Right lobe of liver (tissue), 6 donors: ENCODE data around the gene CTSO. TPM values are rescaled to one million over a fixed set of nuclear protein-coding genes. Genes with fewer than 3 reads are reported as not detected.

Experiments
- ATAC-seq, 4 donors: fragments of 200-7000 bp; cut with Tn5 transposase; one replicate each; pipeline ENCODE4 v1.9.1; 2020; ENCODE audit warnings: mild to moderate bottlenecking in 4 of 4, moderate library complexity in 4 of 4
- DNase-seq, 3 donors: peaks; one replicate each; pipeline ENCODE4 v3.0.0-alpha.2; 2020
- H3K27ac ChIP-seq, 3 donors: fragments of 200-600 bp; one replicate each; pipeline ENCODE4 v1.8.0; 2022
- H3K27me3 ChIP-seq, 2 donors: fragments of 200-600 bp; one replicate each; pipeline ENCODE4 v1.8.0; 2022
- H3K36me3 ChIP-seq, 4 donors: fragments of 200-600 bp; sonication (generic) in 1 of 4; one replicate each; pipeline versions ENCODE4 v1.5.1 to v1.8.0; 2017 to 2022; ENCODE audit warnings: control low read depth in 1 of 4
- H3K4me1 ChIP-seq, 4 donors: fragments of 200-600 bp; sonication (generic) in 1 of 4; one replicate each; pipeline versions ENCODE4 v1.5.1 to v1.8.0; 2017 to 2022; ENCODE audit warnings: control low read depth in 1 of 4
- H3K4me3 ChIP-seq, 3 donors: fragments of 200-600 bp; one replicate each; pipeline ENCODE4 v1.8.0; 2022
- H3K9me3 ChIP-seq, 4 donors: fragments of 200-600 bp; sonication (generic) in 1 of 4; one replicate each; pipeline versions ENCODE4 v1.5.1 to v1.8.0; 2017 to 2022; ENCODE audit warnings: control low read depth in 1 of 4
- POLR2A ChIP-seq: fragments of 450-650 bp; IDR thresholded peaks from one replicate; pipeline ENCODE4 v1.6.1; 2017; ENCODE audit warnings: antibody characterized with exemption, mild to moderate bottlenecking
- WGBS: methylation state at CpG from one replicate; pipeline ENCODE4 v1.1.6; 2018; ENCODE audit warnings: low coverage, low lambda C conversion rate; ENCODE audit not compliant: insufficient coverage; ENCODE audit errors: missing lambda C conversion rate; 5-methylcytosine and 5-hydroxymethylcytosine counted together
- intact Hi-C, 2 donors: fragments of 100-400 bp; cut with DNase I; formaldehyde crosslinking; loops; one replicate each; pipeline versions ENCODE4 v1.11.2 to v1.14.1; 2022
- total RNA-seq, 6 experiments: library from RNA; depleted of rRNA in 2 of 6; stranded (reverse); fragments of >200 nt in 2 of 6; fragmentation: NEBNext Ultra II Directional in 3 of 6; extraction: Animal tissue kit (Norgen Biotek cat#: 25700) in 3 of 6; gene quantifications; one replicate each; pipeline versions ENCODE4 v1.1.0 to v1.2.4, GENCODE V29; 2016 to 2023
- TF ChIP-seq, protein P1 (sequence below), 4 donors: fragments of 200-600 bp in 3 of 4; fragments of 450-650 bp in 1 of 4; IDR thresholded peaks; one replicate each; pipeline versions ENCODE4 v1.5.1 to v1.8.0; 2016 to 2022; ENCODE audit warnings: antibody characterized with exemption in 4 of 4, mild to moderate bottlenecking in 2 of 4
- donor health status: DM: no; HTN: yes; CAD: no.
- donor health status: DM: no; HTN: no; CAD: no.
- donor health status: DM: no; HTN: no; CAD: no.
- donor health status: DM: no; HTN: yes; CAD: no.
- donor health status: DM: no; HTN: yes; CAD: no.

CTSO gene
- total RNA-seq, 6 experiments from 2014 or later = 23.8 to 44.7 (median 26.1) TPM

DNA sequence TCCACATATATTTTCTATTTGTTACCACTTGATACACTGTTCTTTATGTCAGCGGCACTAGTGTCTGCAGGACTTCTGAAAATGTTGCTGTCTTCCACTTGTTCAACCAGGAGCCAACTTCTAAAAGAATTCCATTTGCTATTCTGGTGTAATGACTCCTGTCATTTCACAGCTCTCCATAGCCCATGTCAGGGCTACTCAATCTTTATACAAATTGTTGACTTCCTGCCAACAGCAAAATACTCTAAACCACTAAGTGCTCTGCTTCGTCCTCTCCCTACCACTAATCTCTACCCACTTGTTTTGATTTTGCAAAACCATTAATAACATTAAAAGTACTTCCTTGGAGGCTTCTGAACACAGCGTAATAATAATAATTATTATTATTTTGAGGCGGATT is 7.2 kb downstream of the CTSO start:
- ATAC-seq = peak in 2 of 4 donors; percentile 28 to 30
- H3K4me3 ChIP-seq = no peak overlapping the region
- H3K27ac ChIP-seq = no peak overlapping the region
- H3K36me3 ChIP-seq = no peaks in the 10 kb centered on the region
- WGBS = 46% methylated on average over 4 of the region's 4 CpGs
- DNase-seq = no peak
- no peak for TF ChIP-seq POLR2A
- TF ChIP-seq, protein P1, sequence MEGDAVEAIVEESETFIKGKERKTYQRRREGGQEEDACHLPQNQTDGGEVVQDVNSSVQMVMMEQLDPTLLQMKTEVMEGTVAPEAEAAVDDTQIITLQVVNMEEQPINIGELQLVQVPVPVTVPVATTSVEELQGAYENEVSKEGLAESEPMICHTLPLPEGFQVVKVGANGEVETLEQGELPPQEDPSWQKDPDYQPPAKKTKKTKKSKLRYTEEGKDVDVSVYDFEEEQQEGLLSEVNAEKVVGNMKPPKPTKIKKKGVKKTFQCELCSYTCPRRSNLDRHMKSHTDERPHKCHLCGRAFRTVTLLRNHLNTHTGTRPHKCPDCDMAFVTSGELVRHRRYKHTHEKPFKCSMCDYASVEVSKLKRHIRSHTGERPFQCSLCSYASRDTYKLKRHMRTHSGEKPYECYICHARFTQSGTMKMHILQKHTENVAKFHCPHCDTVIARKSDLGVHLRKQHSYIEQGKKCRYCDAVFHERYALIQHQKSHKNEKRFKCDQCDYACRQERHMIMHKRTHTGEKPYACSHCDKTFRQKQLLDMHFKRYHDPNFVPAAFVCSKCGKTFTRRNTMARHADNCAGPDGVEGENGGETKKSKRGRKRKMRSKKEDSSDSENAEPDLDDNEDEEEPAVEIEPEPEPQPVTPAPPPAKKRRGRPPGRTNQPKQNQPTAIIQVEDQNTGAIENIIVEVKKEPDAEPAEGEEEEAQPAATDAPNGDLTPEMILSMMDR (IDR thresholded peaks at IDR 0.05) = no peak
- H3K4me1 ChIP-seq = peaks cover 0 to 35% (median 5%) of the 10 kb centered on the region in 4 donors
- intact Hi-C loops = no loop called here
- no peaks in the 10 kb centered on the region for H3K9me3 ChIP-seq
- no peaks in the 10 kb centered on the region for H3K27me3 ChIP-seq

GRCh38 chr4:155944516-155944915 is 9.2 kb downstream of the CTSO start:
- H3K27ac ChIP-seq = peak overlapping the region in 2 of 3 donors; percentile 29 to 57
- no peaks in the 10 kb centered on the region for H3K27me3 ChIP-seq
- intact Hi-C loops = no loop called here
- H3K9me3 ChIP-seq = no peaks in the 10 kb centered on the region
- ATAC-seq = peak; percentile 44 to 74 (median 64)
- WGBS = no CpG with 5 or more reads among the region's 1 CpG
- H3K4me1 ChIP-seq = peaks cover 0 to 44% (median 5%) of the 10 kb centered on the region in 4 donors
- H3K36me3 ChIP-seq = no peaks in the 10 kb centered on the region
- H3K4me3 ChIP-seq = no peak overlapping the region
- DNase-seq = peak in 1 of 3 donors; percentile 56
- TF ChIP-seq POLR2A = no peak

DNA sequence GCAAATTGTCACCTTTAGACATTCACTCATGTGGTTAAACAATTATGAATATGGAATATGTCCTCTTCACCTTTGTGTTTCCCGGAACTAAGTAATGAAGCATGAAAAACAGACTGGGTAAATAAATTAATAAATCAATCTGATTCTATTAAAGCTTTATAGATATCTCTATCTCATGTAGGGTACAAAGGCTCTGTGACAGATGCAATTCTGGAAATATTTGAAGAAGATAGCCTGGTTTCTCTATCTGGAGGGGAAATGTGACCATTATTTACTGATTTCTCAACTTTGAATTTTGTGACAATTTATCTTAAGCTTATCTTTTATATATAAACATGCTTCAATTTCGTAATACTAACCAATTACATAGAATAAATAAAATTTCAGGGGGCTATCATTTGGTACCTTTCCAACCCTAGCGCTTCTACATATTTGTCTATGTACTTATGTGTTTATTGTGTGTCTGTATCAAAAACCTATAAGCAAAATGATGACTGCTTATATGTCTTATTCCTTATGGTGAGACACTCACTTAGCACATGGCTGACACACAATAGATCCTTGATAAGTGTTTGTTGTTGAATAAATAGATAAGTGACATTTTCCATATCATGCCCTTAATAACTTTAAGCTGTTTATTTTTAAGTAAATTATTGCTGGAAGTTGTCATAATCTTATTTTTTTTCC is 9.9 kb downstream of the CTSO start:
- intact Hi-C loops = no loop called here
- H3K27ac ChIP-seq = peak overlapping the region in 2 of 3 donors; percentile 30 to 57
- H3K27me3 ChIP-seq = no peaks in the 10 kb centered on the region
- no peak for DNase-seq
- H3K4me3 ChIP-seq = no peak overlapping the region
- WGBS = 26% methylated on average over 3 of the region's 3 CpGs
- peaks cover 0 to 2% (median 0%) of the 10 kb centered on the region in 4 donors for H3K36me3 ChIP-seq
- peaks cover 0 to 44% (median 5%) of the 10 kb centered on the region in 4 donors for H3K4me1 ChIP-seq
- H3K9me3 ChIP-seq = no peaks in the 10 kb centered on the region
- TF ChIP-seq, protein P1 (IDR thresholded peaks at IDR 0.05) = no peak
- no peak for TF ChIP-seq POLR2A
- peak; percentile 68 to 87 (median 84) for ATAC-seq

GRCh38 chr4:155941820-155942219 is 11.8 kb downstream of the CTSO start:
- Histone ChIP-seq H3K4me1 (peaks cover 0 to 45% (median 5%) of the 10 kb centered on the region in 4 donors), H3K36me3 (peaks cover 0 to 5% (median 0%) of the 10 kb centered on the region in 4 donors), H3K9me3 (no peaks in the 10 kb centered on the region), H3K27me3 (no peaks in the 10 kb centered on the region), H3K27ac (no peak overlapping the region), H3K4me3 (no peak overlapping the region)
- WGBS = 82% methylated on average over 1 of the region's 1 CpG
- no peak for TF ChIP-seq POLR2A
- TF ChIP-seq, protein P1 (IDR thresholded peaks at IDR 0.05) = no peak
- ATAC-seq (no peak), DNase-seq (no peak)
- intact Hi-C loops = no loop called here

- DNase-seq = peak in 1 of 3 donors; percentile 62
- Histone ChIP-seq H3K4me3 (no peak overlapping the region), H3K9me3 (no peaks in the 10 kb centered on the region), H3K27ac (no peak overlapping the region), H3K36me3 (peaks cover 0 to 5% (median 0%) of the 10 kb centered on the region in 4 donors), H3K27me3 (no peaks in the 10 kb centered on the region), H3K4me1 (peaks cover 0 to 47% (median 6%) of the 10 kb centered on the region in 4 donors)
- intact Hi-C loops = no loop called here
- peak in 3 of 4 donors; percentile 15 to 77 (median 18) for ATAC-seq
- 51% methylated on average over 6 of the region's 6 CpGs for WGBS
- TF ChIP-seq, protein P1 (IDR thresholded peaks at IDR 0.05) = no peak
- TF ChIP-seq POLR2A = no peak
Measured at GRCh38 chr4:155941085-155941790, 12.4 kb downstream of the CTSO start.
